HG03108 (cell line): Measurements from ENCODE around the gene MEOX1.
"Not testable (repeated sequence)": the region's sequence is repeated elsewhere in the genome, so short reads cannot be mapped to it uniquely, and the experiment has no call there.

Experiments used
- ATAC-seq: cut with Tn5 transposase; IDR thresholded peaks from one replicate; pipeline ENCODE4 v1.9.1; 2021; ENCODE audit warnings: moderate library complexity; ENCODE audit not compliant: unreplicated experiment

Gene MEOX1

DNA sequence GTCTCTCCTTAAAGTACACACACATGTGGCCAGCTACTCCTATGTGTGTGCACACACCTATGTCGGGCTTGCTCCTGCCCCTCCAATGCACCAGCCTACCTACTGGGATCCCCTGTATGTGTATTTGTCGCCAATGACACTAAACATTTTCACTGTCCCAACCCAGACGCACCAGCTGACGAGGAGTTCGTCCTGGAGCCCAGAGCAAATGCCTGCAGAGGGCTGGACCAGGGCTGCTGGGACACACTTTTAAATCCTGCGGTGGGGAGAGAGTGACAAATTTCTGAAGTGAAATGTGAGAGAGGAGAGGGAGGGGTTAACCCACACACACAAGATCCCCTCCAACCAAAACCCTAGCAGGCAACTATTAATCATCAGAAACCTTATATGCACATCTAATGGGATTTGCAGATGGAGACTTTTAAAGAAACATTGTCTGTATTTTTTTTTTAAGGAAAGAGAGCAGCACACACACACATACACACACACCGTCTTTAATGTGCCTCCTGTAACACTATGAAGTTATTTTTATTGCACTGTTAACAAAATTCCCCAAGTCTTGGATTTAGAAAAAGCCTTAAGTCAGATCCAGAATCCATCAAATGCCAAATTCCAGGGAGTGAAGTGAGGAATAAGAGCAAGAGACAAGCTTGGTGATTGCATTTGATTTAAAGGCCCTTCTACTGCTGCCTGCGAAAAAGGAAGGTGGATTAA lies at the start of gene MEOX1:
TSS of gene MEOX1 (minus strand) at position 224 of the 714 bp plus-strand sequence. CDS start 388 bp downstream, outside the sequence.
- no peak for ATAC-seq

DNA sequence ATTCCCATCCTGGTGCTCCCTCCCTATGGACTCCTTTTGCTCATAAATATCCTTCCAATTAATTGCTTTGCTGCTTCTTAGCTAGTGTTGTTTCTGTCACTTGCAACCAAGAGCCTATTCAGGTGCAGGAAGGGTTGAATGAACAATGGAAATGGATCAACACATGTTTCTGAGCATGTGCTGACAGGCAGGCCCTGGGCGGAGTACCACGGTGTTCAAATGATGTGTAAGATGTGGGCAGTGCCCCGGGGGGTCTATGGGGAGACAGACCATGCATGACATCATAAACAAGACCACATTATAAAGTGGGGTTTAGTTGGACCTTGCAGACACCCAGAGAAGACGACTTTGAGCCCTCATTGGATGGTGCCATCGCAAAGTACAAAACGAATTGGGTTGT lies 48.4 kb upstream of the MEOX1 start:
- no peak for ATAC-seq

DNA sequence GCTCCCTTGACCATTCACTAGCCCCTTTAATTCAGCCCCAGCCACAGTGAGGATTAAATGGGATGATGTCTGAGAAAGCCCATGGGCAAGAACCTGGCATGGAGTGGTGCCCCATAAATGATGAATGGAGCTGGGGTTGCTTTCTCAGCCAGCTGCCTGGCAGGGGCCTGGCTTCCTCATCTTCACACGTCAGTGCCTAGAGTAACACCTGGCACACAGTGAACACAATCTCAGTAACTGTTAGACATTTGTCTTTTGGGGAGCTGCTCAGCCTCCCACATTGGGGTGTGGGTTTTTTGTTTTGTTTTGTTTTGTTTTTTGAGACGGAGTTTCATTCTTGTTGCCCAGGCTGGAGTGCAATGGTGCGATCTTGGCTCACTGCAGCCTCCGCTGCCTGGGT lies 47.5 kb upstream of the MEOX1 start:
- no peak for ATAC-seq

DNA sequence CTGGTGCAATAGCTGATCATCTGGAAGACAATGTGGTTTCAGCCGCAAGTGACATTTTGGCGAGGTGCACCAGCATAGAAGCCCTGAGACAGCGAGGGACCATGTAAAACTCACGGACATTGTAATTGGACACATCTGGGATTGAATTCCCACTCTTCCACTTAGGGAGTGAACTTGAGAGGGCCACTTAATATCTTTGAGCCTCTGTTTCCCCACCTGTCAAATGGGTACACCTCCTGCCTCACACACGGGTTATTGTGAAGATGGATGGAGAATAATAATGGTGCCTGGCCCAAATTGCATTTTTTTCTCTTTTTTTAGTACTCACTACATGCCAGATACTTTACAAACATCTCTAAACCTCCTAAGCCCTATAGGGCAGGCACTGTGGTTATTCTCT lies 45.5 kb upstream of the MEOX1 start:
- ATAC-seq, result no peak

DNA sequence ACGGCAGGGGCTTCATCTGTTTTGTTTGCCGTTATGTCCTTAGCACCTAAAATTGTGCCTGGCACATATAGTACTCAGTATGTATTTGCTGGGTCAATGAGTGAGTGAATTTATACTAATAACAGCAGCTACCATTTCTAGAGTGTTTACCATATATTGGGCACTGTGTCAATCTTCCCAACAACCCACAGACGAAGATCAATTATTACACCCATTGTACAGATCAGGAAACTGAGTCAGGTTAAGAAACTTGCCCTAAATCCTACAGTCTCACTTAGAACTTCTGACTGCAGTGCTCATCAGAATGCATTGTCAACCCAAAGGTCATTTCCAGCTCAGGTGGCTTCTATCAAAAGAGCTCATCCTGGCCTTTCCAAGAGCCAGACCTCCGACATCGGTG lies 44.5 kb upstream of the MEOX1 start:
- no peak for ATAC-seq

DNA sequence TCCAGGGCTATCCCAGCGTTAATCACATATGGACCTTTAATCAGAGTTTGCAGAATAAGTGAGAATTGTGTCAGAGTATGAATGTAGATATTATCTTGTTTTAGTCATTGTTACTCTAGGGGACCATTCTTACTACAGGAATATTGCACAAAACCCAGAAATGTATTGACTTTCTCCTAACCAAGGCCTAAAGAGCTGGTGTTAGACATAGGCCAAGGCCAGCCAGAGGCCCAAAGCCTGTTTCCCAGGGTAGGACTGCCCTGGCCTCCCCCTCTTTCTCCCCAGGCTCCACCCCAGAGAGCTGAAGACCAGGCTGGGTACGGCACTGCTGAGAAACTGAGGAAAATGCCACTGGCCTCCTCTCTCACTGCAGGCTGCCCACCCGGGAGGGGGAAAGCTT lies 41.9 kb upstream of the MEOX1 start:
- no peak for ATAC-seq

DNA sequence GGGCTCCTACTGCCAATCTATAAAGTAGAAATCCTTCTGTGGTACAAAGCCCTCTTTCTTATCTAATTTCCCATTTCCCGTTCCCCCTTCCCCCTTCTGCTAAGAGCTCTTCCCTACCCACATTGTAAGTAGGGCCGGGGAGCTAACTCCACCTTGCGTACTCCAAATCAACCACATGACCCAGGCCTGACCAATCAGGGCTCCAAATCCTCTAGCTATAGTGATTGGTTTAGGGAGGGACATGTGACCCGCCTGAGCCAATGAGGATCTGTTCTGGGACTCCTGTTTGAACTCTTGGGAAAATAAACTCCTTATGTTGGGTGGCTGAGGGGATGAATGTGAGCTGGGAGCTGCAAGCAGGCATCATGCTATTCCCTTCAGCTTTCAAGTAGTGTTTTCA lies 40.9 kb upstream of the MEOX1 start:
- no peak for ATAC-seq

DNA sequence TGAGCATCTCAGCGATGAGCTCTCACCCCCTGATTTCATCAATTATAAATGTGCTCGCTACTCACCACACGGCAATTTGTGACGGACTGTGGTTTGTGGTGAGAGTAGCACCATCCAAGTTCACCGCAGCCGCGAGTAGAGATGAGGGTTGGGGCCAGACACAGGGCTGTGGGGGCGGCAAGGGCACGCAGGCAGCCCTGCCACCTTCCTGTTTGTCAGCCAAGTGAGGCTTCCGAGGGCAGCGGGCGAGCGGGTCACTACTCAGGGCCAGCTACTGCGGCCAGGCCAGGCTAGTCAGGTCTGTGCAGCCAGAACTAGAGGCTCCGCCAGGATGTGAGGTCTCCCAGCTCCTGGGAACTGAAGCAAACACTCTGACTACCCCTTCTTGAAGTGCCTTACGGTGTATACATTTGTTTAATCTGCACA lies 39.6 kb upstream of the MEOX1 start:
- ATAC-seq, result no peak

DNA sequence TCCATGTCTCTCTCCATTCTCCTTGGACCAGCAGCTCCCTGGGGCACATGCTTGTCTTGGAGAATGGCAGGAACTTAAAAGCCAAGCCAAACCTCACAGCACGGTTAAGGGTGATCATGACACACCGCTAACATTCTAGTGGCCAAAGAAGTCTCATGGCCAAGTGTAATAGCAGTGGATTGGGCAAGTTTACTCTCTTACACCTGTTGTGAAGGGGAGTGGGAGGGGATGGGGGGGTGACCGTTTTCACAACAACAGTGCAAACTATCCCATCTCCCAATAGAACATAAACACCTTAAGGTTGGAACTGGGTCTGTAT lies 37.7 kb upstream of the MEOX1 start:
- no peak for ATAC-seq

DNA sequence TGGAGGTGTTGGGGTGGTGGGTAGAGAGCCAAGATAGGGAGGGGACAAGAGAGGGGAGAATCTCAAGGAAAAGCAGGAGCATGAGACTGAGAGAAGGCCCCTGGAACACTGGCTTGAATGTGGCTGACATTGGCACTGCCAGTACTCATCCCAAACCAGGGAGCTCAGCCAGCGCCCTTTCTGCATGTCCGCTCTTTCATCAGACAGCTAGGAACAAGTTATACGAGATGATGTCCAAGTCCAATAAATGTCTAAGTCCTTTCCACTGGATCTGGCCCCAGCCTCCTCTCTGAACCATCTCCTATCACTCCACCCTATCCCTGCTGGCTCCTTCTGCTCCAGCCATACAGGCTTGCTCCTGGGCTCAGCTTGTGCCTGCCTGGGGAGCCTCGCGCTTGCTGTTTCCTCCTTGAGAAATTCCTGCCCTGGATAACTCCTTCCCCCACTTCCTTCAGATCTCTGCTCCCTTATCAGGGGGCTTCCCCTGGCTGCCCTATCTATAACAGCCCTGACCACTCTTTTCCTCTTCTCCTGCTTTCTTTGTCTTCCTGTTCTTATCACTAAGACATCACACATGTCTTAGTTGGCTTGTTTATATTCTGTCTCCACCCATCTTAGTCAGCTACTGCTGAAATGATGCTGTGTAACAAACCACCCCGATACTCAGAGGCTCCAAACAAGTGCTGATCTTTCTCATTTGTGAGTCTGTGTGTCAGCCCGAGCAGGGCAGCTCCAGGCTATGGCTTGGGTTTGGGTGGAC lies 37.1 kb upstream of the MEOX1 start:
- ATAC-seq, result no peak

DNA sequence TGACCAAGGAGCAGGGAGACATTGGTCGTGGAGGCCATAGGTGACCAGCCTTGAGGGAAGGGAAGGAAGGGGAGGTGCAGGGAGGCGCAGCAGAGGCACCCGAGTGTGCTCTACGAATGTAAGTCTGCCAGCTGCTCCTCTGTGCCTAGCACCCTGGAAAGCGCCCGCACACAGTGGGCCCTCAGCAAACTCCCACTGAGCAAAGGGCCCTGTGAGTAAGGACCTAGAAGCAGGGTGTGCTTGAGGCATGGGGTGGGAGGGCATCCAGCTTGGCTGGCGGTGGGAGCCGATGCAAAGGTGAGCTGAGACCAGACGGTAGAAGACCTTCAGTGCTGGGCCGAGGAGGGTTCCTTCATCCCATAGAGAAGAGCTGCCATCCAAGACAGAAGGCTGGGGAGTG lies 36.2 kb upstream of the MEOX1 start:
- ATAC-seq, result no peak

DNA sequence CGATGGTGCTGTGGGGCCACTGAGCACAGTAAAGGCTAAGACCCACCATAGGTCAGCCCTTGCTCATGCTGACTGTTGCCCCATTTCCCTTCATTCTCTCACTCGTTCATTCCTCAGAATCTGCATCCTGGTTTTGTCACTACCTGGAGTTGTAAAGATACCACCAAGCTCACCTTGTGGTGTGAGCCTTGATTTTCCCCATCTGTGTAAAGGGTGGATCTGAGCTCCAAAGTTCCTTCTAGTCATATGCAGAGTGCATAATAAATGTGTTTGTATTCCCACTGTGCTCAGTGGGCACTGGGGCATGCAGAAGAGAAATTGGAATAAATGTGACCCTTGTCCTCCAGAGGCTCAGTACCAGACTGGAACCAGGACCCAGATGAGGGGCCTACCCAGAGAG lies 35.2 kb upstream of the MEOX1 start:
- ATAC-seq, result no peak

DNA sequence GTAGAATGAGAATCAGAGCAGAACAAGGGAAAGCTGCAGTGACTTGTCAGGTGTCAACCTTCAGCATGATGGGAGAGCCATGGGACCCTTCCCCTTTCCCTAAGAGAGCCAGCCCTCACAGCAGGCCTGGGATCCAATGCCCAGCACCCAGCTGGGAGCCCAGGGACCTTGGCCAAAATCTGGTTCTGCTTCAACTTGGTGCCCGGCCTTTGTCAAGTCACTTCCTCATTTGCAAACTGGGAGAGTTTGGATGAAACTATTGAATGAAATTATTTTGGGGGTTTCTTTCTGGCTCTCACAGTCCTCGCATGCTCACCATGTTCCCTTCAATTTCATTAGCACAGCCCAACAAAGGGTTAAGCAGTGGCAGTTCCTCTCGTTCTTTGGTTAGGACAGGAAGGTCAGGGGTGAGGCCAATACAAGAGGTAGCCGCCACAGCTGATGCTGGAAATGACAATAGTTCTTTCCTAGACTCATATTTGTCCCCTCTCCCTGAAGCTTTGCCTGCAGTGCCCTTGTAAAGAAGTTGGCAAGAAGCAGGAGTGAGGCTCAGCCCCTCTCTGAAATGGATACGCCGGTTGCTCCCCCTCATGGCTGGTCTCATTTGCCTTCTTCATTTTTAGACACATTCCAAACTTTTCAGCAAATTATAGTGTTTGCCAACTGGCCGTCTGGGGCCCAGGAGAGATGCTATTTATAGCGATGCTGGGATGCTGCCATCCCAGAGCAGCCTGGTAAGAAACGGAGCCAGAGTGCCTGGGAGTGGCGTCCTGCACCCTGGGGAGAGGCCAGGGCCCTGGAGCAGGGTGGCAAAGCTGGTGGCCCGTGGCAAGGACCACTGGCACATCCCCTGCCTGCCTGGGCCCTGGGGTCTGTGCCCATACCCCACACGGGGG lies 34.5 kb upstream of the MEOX1 start:
- no peak for ATAC-seq

DNA sequence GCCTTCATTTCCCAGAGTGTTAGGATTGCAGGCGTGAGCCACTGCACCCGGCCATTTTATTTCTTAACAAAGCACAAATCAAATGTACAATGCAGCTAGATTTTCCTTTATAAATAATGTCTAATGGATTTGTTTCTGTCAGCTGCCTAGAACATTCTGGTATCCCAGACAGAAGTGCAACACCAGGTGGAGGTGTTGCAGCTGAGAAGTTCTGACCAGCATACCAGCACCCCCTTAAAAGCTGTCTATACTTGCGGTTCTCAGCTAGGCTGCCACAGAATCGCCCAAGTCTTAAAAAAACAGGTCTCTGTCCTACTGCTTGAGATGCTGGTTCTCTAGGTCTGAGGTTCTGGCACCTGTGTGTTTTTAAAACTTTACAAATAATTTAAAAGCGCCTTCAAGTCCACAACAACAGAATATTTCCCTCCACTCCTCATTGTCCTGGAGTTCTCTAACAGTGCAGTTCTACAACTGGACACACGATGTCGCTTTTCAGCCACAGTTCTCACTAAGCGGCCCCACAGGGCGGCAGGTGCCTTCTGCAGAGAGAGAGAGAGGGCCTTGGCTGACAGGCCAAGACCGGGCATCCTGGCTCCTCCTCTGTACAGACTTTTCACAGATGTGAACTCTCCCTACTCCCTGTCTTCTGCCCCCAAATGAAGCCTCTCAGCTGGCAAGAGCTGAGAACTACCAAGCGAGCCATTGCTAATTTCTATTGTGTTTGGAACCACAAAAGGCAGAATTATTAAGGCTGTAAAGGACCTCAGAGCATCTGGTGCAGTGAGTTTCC lies 32.6 kb upstream of the MEOX1 start:
- no peak for ATAC-seq

DNA sequence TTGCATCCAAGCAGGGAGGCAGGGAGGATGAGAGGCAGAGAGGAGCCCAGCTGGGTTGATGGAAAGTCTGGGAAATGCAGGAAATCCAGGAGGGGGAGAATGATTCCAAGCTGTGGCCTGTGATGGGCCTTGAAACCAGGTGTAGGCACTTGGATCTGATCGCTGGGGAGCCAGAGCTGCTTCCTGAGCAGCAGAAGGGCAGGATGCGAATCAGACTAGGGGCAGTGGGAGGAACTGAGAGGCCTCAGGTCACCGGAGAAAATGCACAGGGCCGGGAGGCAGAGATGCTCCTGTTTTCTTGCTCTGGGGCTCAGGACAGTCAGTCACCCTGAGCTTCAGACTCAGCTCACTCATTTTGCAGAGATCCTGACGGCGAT lies 29.6 kb upstream of the MEOX1 start:
- no peak for ATAC-seq

DNA sequence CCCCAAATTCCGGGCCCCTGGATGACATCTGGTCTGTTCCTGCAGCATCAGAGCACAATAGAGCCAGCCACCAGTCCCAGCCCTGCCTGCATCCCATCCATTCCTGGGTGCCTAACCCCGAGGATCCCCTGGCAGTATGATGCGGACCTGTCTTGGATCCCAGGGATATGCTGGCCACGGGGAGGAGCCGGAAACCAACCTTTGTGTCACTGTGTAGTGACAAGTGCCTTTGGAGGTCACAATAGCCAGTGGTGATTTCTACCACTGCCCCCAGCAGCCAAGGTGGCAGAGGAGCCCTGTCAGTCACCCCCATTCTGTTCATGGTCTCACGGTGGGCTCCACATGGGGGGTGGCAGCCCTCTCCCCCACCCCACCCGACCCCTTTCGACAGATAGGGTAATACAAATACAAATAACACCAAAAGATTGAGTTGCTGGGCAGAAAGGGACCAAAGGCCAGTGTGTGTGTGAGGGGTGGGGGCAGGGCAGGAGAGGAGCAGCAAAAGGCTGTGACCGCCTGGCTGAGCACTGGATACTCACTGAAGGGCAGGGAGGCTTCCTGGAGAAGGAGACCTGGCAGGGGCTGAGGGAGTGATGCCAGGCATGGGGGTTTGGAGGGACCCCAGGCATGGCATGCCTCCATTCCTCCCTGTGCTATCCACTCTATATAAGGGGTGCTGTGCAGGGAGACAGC lies 29.0 kb upstream of the MEOX1 start:
- no peak for ATAC-seq

DNA sequence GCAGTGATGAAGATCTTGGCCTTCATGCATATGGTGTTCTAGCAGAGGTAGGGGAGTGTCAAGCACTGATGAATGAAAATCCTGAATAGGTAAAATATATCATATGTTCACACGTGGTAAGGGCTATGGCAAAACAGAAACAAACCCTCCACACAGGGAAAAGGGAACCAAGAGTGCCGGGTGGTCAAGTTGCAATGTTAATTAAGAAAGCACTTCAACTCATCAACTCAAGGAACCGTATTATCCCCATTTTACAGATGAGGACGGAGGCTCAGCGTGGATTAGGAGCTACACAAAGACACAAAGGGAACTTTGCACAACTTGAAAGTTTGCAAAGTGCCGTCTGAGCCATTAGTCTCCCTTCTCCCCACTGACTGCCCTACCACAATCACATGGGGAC lies 28.1 kb upstream of the MEOX1 start:
- ATAC-seq, result no peak

DNA sequence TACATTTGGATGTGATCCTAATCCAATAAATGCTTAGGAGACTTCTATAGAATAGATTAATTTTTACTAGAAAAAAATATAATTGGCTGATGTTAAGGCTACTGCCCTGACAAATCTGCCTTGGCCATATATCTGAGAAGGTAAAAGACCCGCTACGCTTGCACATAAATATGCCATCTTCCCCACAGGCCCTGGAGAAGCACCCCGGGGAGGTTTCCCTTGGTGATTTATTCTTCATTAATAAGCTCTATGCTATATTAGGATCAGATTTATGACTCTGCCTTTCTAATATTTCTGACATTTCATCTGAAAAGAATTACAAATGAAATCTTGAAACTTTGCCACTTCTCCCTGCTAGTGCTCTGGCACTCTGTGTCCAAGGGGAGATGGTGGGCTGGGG lies 27.4 kb upstream of the MEOX1 start:
- ATAC-seq, result no peak

DNA sequence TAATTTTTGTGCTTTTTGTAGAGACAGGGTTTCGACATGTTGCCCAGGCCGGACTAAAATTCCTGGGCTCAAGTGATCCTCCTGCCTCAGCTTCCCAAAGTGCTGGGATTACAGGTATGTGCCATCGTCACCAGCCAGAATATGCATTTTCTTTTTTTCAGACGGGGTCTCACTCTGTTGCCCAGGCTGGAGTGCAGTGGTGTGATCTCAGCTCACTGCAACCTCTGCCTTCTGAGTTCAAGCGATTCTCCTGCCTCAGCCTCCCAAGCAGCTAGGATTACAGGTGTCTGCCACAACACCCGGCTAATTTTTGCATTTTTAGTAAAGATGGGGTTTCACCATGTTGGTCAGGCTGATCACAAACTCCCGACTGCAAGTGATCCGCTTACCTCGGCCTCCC lies 25.2 kb upstream of the MEOX1 start:
- ATAC-seq, result not testable (repeated sequence)

DNA sequence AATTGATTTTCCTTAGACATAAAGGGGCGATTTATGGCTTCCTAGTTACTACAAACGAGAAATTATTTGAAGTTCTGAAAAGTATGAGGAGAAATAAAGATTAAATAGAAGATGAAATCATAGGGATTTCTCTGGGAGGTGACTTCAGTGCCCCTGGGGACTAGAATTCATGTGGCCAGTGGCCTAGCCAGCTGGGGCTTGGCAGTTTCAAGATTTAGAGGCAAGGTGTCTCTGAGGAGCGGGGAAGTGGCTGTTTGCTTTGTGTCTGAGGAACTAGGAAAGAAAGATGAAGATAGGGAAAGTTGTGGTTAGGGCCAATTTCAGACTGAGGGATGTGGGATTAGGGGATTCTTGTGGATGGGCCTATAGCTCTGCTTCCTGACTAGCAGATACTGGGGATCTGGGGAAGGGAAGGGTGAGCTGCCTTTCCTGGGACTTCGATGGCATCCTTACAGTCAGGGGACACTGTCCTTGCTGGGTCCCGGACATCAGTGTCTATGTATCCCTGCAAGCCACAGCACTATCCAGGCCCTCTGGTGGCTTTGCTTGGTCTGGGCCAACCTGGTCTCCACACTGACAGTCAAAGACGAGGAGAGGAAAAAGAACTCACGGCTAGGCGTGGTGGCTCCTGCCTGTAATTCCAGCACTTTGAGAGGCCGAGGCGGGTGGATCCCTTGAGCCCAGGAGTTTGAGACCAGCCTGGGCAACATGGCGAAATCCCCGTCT lies 22.4 kb upstream of the MEOX1 start:
- ATAC-seq, result no peak
